Stimulated activated CD4-positive, alpha-beta T cell treated with anti-CD3 and anti-CD28 coated beads, Interleukin-15, amount 100 ng/mL, for 1 hour (primary cell): ENCODE measurements around the gene NMU.
"Not testable (repeated sequence)": the region's sequence is repeated elsewhere in the genome, so short reads cannot be mapped to it uniquely, and the experiment has no call there.

Source experiments
- DNase-seq, 2 donors: peaks; one replicate each; pipeline ENCODE4 v3.0.0-alpha.2; 2020; ENCODE audit warnings: low read depth in 1 of 2, low spot score in 1 of 2

Gene NMU

GRCh38 chr4:55625835-55626234 lies 10.3 kb downstream of the NMU start:
- DNase-seq = no peak

- not testable (repeated sequence) for DNase-seq
These were observed 12.0 kb downstream of the NMU start for GRCh38 chr4:55624063-55624462.

- DNase-seq = no peak
These were observed 17.5 kb downstream of the NMU start for GRCh38 chr4:55618546-55619143.

- DNase-seq = no peak
These were observed 18.4 kb downstream of the NMU start for GRCh38 chr4:55617587-55618197.

GRCh38 chr4:55615008-55615407 lies 21.1 kb downstream of the NMU start:
- no peak for DNase-seq

- DNase-seq = no peak
These were observed 22.5 kb downstream of the NMU start for GRCh38 chr4:55613621-55614020.

GRCh38 chr4:55612341-55612740 lies 23.8 kb downstream of the NMU start:
- no peak for DNase-seq

- DNase-seq = no peak
These were observed 24.6 kb downstream of the NMU start for GRCh38 chr4:55611358-55612059.

- no peak for DNase-seq
These were observed 25.7 kb downstream of the NMU start for GRCh38 chr4:55610381-55610780.

- no peak for DNase-seq
These were observed 26.7 kb downstream of the NMU start for GRCh38 chr4:55609393-55609866.

- no peak for DNase-seq
These were observed 27.5 kb downstream of the NMU start for GRCh38 chr4:55608591-55608990.

- DNase-seq = no peak
These were observed 31.1 kb downstream of the NMU start for GRCh38 chr4:55604996-55605395.

- DNase-seq = no peak
These were observed 35.5 kb downstream of the NMU start for GRCh38 chr4:55600640-55601039.

GRCh38 chr4:55598641-55599040 lies 37.5 kb downstream of the NMU start:
- DNase-seq = no peak

- no peak for DNase-seq
These were observed 44.1 kb downstream of the NMU start, which contains the start of gene PDCL2 for GRCh38 chr4:55592014-55592413. PDCL2 (minus strand) TSS chr4:55592245; CDS start chr4:55592109, 136 bp downstream.

- DNase-seq = no peak
These were observed 47.9 kb downstream of the NMU start for GRCh38 chr4:55588160-55588559.

- not testable (repeated sequence) for DNase-seq
These were observed 53.3 kb downstream of the NMU start for GRCh38 chr4:55582773-55583172.

GRCh38 chr4:55578341-55579010 lies 57.6 kb downstream of the NMU start:
- no peak for DNase-seq

GRCh38 chr4:55575513-55575912 lies 60.6 kb downstream of the NMU start:
- no peak for DNase-seq

- no peak for DNase-seq
These were observed 61.8 kb downstream of the NMU start for GRCh38 chr4:55574252-55574651.

- no peak for DNase-seq
These were observed 64.3 kb downstream of the NMU start for GRCh38 chr4:55571806-55572205.
